GM12865 (cell line): ENCODE measurements around the gene DOCK1.

ENCODE experiments used
- DNase-seq: peaks from one replicate; pipeline ENCODE4 v3.0.0; 2010; ENCODE audit warnings: low read depth
- H3K4me3 ChIP-seq: 2 replicates; pipeline ENCODE4 v1.5.1; 2011; ENCODE audit warnings: mild to moderate bottlenecking, low read depth, low read length, control low read depth
- TF ChIP-seq, protein P1 (sequence below): IDR thresholded peaks from 2 replicates; pipeline ENCODE4 v1.5.1; 2011; ENCODE audit warnings: low read length, control low read depth, low read depth, inconsistent platforms; ENCODE audit not compliant: insufficient read depth; ENCODE audit errors: missing control alignments

DOCK1 gene

DNA sequence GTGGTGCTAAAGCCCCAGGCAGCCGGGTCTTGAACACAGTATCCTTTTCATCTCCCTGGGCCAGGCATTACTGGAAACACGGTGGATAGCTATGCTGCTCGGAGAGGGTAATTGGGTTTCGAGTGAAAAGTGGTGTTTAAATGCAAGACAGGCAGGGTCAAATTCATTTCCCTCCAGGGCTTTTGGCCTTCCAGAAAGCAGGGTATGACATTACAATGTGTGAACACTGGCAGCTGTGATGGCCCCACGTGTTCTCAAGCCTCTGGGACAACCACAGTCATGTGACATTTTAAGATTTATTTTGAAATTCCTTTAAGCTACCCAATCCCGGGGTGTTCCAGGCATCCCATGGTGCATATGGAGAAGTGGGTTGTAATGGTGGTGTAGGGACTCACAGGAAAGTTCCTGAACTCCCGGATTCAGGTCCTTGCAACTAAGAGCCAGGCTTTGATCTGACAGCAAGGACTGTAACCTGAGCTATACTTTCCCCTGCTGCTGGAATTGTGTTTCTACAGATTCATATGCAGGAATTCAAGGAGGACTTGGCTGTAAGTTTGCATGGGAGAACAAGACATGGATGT lies 244.4 kb downstream of the DOCK1 start:
- no peak for DNase-seq
- TF ChIP-seq, protein P1, sequence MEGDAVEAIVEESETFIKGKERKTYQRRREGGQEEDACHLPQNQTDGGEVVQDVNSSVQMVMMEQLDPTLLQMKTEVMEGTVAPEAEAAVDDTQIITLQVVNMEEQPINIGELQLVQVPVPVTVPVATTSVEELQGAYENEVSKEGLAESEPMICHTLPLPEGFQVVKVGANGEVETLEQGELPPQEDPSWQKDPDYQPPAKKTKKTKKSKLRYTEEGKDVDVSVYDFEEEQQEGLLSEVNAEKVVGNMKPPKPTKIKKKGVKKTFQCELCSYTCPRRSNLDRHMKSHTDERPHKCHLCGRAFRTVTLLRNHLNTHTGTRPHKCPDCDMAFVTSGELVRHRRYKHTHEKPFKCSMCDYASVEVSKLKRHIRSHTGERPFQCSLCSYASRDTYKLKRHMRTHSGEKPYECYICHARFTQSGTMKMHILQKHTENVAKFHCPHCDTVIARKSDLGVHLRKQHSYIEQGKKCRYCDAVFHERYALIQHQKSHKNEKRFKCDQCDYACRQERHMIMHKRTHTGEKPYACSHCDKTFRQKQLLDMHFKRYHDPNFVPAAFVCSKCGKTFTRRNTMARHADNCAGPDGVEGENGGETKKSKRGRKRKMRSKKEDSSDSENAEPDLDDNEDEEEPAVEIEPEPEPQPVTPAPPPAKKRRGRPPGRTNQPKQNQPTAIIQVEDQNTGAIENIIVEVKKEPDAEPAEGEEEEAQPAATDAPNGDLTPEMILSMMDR = no peak
- H3K4me3 ChIP-seq = no peak overlapping the region

DNA sequence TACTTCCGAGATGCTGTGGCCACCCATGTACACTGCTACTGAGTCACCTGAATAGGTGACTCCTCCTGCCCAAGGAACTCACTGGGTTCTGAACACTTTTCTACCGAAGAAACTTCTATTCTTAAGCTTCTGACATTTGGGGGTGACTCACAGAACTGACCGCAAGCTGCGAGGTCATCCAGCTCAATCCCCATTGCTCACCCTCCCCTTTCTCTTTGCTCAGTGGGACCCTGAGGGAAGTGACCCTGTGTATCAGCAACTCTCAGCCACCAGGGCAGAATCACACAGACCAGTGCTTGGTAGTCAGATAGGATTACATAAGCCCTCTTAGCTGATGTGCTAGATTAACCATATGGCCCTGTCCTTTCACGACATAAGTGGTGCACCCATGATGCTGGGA lies 244.9 kb downstream of the DOCK1 start:
- H3K4me3 ChIP-seq = no peak overlapping the region
- DNase-seq = no peak
- TF ChIP-seq, protein P1 = no peak

DNA sequence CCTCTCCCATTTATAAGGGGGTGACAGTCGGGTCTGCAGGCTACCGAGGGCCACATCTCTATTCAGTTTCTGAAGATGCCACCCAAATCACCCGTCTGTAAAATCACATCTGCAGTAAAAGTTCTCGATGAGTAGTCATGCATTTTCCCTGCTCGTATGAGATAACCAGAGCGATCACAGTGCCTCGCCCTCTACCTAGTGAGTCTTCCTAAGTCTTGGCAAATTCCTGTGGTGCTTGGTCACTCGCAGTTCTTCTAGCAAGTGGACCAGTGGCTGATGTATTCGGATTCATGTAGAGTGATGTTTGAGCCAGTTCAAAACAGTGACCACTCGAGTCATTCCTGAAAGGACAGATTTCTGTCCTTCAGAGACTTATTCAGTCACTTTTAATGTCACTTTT lies 246.3 kb downstream of the DOCK1 start:
- TF ChIP-seq, protein P1 = no peak
- H3K4me3 ChIP-seq = no peak overlapping the region

DNA sequence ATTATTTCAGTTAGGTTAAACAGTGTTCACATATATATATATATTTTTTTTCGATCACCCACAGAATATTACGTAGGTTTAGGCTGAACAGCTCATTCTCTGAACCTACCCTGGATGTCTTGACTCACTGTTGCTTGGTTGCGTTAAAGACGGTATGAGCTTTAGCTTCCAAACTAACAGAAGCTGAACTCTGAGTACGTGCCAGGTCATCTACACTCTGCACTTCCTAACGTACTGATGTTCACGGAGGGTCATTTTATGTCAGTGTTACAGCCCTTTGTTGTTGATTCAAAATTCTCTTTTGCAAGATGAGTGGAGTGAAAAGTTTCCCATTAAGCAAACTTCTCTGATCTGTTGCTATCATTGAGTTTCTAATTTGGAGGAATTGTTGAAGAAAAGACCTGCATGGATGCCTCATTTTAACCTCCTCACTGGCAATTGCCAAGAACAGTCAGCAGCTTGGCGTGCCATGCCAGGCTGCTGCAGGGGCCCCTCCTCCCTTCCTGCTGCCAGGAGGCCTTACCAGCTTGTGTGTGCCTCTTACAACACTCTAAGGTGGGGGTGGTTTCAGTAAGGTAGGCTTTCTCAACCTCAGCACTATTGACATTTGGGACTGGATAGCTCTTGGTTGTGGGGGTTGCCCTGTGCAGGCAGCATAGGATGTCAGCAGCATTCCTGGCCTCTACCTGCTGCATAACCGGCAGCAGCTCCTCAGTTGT lies 246.9 kb downstream of the DOCK1 start:
- DNase-seq = no peak
- TF ChIP-seq, protein P1 = no peak
- no peak overlapping the region for H3K4me3 ChIP-seq

More for the DNA sequence above, 246.3 kb downstream of the DOCK1 start:
- DNase-seq = no peak

DNA sequence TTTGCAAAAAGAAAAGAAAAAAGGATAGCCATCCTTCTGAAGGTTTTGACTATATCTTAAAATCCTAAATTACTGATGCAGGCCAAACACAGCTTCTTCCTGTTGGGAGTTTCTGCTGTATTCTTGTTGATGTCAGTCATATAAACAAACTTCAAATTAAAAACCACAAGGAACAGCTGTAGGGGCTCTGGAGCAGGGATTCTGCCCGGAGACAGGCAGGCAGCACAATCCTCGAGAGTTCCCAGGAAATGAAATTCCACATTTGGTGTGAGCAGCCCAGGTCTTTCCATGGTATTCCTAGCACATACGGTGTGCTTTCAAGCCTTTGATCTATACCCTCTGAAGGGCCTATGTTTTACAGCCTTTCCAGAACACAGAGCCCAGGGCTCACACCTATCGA lies 248.0 kb downstream of the DOCK1 start:
- TF ChIP-seq, protein P1 = no peak
- DNase-seq = no peak
- no peak overlapping the region for H3K4me3 ChIP-seq

DNA sequence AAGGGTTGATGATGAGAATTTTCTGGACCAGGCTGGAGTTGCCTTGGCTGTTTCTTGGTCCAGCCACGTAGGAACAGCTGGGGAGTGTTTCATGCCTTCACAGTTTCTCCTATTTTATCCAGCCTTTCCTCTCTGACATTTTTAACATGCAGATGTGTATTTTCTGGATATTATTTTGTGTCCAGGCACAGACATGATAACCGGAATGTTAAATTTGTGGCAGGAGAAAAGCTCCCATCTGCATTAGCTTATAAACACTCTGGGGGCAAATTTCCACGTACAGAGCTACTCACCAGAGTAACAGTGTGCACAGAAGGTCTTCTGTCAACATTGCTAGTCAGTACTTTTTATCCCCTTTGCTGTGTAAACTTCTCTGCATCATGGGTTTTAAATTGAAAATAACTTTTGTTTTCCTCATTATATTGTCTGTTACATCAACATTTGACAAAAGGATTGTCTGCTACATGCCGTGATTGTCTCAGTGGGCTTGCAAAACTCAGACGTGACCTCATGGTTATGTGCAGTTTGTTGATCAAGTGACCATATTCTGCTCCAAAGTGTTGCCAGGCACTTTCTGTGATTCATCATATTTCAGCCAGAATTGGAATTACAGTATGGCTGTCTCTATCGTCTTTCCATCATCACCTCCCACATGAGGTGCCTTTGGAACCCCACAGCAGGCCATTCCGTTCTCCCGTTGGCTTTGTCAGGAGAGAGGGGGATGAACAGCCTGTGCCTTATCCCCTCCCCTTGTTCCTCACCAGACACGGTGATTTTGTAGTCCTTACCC lies 249.8 kb downstream of the DOCK1 start:
- DNase-seq = no peak

More for the DNA sequence above, 249.8 kb downstream of the DOCK1 start:
- TF ChIP-seq, protein P1 = no peak
- H3K4me3 ChIP-seq = no peak overlapping the region
